ENCODE measurements around the gene MYBPH. TPM values are rescaled to one million over a fixed set of nuclear protein-coding genes. Genes with fewer than 3 reads are reported as not detected.

The MYBPH gene
- total RNA-seq, 2 experiments from 2014 or later: not detected

GRCh38 chr1:203177470-203178039 lies 1.9 kb upstream of the MYBPH start:
- no peaks in the 10 kb centered on the region for H3K9me3 Mint-ChIP-seq
- DNase-seq: no peak
- H3K36me3 Mint-ChIP-seq: no peaks in the 10 kb centered on the region
- H3K4me3 Mint-ChIP-seq: no peak overlapping the region
- no peak overlapping the region for H3K27ac Mint-ChIP-seq
- no peaks in the 10 kb centered on the region for H3K4me1 Mint-ChIP-seq
- H3K27me3 Mint-ChIP-seq: no peaks in the 10 kb centered on the region

DNA sequence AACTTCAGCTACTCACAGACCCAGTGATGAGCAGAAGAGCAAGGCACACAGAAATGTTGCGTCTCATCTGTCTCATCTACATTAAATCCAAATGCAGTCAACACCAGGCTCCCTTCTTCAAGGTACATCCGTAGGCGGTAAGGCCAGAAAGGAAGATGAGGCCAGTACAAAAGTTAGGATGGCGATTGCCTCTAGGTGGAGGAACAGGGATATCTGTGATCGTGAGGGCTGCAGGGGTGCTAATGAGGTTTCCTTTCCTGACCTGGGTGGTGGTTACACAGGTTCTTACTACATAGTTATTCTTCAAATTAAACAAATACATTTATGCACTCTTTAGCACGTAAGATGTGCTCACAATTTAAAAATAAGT lies 1.4 kb upstream of the MYBPH start:
- no peak for DNase-seq
- Mint-ChIP-seq H3K27ac (no peak overlapping the region), H3K4me1 (no peaks in the 10 kb centered on the region), H3K4me3 (no peak overlapping the region), H3K27me3 (no peaks in the 10 kb centered on the region), H3K9me3 (no peaks in the 10 kb centered on the region), H3K36me3 (no peaks in the 10 kb centered on the region)

GRCh38 chr1:203176273-203177035 lies 828 bp upstream of the MYBPH start:
- no peaks in the 10 kb centered on the region for H3K27me3 Mint-ChIP-seq
- H3K27ac Mint-ChIP-seq: no peak overlapping the region
- H3K4me3 Mint-ChIP-seq: no peak overlapping the region
- H3K4me1 Mint-ChIP-seq: no peaks in the 10 kb centered on the region
- no peaks in the 10 kb centered on the region for H3K9me3 Mint-ChIP-seq
- DNase-seq: no peak
- H3K36me3 Mint-ChIP-seq: no peaks in the 10 kb centered on the region

DNA sequence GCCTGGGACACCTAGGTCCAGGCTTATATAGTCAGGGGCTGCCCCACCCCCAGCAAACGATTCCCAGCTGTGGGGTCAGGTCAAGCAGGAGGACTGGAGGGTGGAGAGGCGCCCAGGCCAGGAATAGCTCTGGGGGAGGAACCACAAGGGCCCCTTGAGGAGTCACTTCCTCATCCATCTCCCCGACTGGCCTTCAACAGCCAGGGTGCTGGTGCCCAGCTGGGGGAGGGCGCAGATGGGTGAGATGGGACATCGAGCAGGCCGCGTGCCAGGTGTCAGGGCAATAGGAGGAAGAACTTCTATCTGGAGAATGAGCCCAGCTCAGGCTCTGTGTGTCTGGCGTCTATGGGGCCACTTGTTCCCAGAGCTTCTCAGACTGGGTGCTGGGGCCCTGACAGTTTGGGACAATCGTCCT lies 208 bp upstream of the MYBPH start:
- Mint-ChIP-seq H3K36me3 (no peaks in the 10 kb centered on the region), H3K4me3 (no peak overlapping the region), H3K27me3 (no peaks in the 10 kb centered on the region), H3K4me1 (no peaks in the 10 kb centered on the region), H3K27ac (no peak overlapping the region), H3K9me3 (no peaks in the 10 kb centered on the region)
- no peak for DNase-seq

- Mint-ChIP-seq H3K4me1 (no peaks in the 10 kb centered on the region), H3K9me3 (no peaks in the 10 kb centered on the region), H3K4me3 (no peak overlapping the region), H3K36me3 (no peaks in the 10 kb centered on the region), H3K27me3 (no peaks in the 10 kb centered on the region), H3K27ac (no peak overlapping the region)
- DNase-seq: no peak
These were observed 1.2 kb downstream of the MYBPH start for GRCh38 chr1:203174324-203174985.

- no peak overlapping the region for H3K4me3 Mint-ChIP-seq
- no peaks in the 10 kb centered on the region for H3K27me3 Mint-ChIP-seq
- no peak overlapping the region for H3K27ac Mint-ChIP-seq
These were observed 2.1 kb downstream of the MYBPH start for GRCh38 chr1:203173566-203173965.

GRCh38 chr1:203173011-203173555 lies 2.5 kb downstream of the MYBPH start:
- no peak overlapping the region for H3K4me3 Mint-ChIP-seq

More at GRCh38 chr1:203173566-203173965, 2.1 kb downstream of the MYBPH start:
- no peaks in the 10 kb centered on the region for H3K36me3 Mint-ChIP-seq
- H3K4me1 Mint-ChIP-seq: no peaks in the 10 kb centered on the region
- no peaks in the 10 kb centered on the region for H3K9me3 Mint-ChIP-seq
- no peak for DNase-seq

DNA sequence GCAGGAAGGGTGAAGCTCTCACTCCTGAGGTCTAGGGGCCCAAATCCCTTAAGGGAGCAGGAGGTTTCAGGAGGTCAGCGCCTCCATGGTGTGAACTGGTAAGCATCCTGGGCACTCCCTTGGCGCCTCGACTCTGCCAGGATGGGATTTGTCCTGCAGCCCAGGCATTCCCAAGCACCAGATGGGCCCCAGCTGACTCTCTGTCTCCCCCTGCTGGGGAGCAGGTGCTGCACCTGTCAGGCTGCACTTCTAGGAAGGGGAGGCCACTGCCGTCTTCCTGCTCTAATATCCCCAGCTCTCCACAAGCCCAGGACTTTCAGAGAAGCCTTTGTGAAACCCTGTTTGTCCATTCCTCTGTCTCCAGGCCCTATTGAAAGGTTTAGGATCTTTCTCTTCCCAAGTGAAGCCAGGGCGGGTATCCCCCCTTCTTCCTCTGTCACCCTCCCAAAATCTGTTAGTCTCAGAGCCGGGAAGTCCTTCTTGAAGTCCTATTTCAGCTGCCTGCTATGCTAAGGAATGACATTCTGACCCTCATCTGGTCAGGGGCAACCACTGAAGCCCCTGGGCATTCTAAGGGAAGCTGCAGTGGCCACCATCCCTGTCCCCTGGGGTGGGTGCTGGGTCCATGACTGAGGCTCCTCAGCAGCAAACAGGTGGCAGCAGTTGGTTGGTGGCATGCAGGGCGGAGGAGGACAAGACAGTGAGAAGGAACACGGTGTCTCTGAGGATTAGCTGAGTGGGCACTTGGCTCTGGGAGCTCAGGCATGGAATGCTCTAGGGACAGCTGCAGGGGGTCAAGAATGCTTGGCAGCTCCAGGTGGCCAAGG lies 3.2 kb downstream of the MYBPH start:
- Mint-ChIP-seq H3K27ac (no peak overlapping the region), H3K9me3 (no peaks in the 10 kb centered on the region), H3K36me3 (no peaks in the 10 kb centered on the region), H3K4me1 (no peaks in the 10 kb centered on the region), H3K27me3 (no peaks in the 10 kb centered on the region), H3K4me3 (no peak overlapping the region)
- peak; percentile 44 for DNase-seq

More at GRCh38 chr1:203173011-203173555, 2.5 kb downstream of the MYBPH start:
- DNase-seq: no peak
- H3K36me3 Mint-ChIP-seq: no peaks in the 10 kb centered on the region
- no peaks in the 10 kb centered on the region for H3K27me3 Mint-ChIP-seq
- no peaks in the 10 kb centered on the region for H3K4me1 Mint-ChIP-seq
- H3K9me3 Mint-ChIP-seq: no peaks in the 10 kb centered on the region
- no peak overlapping the region for H3K27ac Mint-ChIP-seq

DNA sequence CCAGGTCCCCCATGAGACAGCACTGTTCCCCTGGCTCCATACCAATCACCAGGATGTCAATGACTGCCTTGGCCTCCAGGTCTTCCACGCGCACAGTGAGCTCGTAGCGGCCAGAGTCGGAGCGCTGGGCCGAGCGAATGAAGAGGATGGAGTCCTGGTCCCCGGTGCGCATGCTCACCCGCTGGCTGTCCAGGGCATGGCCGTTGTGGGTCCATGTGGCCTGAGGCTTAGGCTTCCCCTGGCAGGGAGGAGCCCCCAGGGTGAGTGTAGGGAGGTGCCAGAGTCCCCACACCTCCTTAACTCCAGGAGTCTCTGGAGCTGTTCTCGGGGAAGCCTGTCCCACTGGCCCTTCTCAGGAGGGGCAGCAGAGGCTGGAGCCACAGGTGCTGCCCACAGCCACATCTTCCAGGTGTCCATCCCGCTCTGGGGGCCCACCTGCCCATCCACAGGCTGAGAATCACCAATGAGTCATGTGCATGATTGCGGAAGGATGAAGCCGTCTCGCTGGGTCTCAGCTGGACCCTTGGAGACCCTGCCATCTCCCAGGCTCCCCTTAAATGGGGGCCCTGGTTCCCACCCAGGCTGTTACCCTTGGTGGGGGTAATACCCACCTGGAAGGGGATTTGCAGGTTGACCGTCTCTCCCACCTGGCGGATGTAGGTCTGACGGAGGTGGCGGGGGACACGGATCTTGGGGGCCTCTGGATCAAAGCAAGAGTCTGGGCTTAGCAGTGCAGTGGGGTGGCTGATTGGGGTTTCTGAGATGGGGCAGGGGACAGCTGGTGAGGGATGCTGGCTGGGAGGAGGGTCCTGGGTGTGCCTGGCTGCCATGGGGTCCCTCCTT lies 4.1 kb downstream of the MYBPH start:
- no peaks in the 10 kb centered on the region for H3K4me1 Mint-ChIP-seq
- no peaks in the 10 kb centered on the region for H3K27me3 Mint-ChIP-seq
- no peak for DNase-seq
- H3K4me3 Mint-ChIP-seq: no peak overlapping the region
- H3K36me3 Mint-ChIP-seq: no peaks in the 10 kb centered on the region
- no peak overlapping the region for H3K27ac Mint-ChIP-seq
- H3K9me3 Mint-ChIP-seq: no peaks in the 10 kb centered on the region

DNA sequence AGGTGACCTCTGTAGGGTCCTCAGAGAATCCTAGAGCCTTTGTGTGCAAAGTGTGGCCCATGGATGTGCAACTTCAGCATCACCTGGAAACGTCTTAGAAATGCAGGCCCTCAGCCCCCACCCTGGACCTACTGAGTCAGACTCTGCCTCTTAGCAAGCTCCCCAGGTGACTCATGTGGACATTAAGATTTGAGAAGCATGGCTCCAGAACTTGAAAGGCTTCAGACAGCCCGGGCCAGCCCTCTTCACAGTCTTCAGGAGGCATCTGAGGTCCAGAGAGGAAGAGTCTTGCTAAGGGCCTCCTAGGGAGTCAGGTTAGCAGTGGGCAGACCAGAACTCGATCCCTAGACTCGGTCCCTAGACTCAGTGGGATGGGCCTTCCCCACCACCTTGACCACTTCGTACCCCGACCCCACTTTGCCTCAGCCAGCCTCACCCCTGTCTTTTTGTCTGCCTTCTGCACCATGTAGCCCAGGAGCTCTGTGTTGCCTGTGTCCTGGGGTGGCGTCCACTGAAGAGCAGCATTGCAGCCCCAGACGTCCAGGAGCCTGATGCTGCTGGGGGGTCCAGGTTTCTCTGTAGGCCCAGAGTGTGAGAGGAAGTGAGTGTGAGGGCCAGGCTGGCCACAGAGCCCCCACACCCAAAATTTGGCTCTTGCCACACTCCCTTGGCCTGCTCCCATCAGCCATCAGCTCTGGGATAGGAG lies 4.8 kb downstream of the MYBPH start:
- Mint-ChIP-seq H3K4me3 (no peak overlapping the region), H3K9me3 (no peaks in the 10 kb centered on the region), H3K4me1 (no peaks in the 10 kb centered on the region), H3K36me3 (no peaks in the 10 kb centered on the region), H3K27me3 (no peaks in the 10 kb centered on the region), H3K27ac (no peak overlapping the region)
- no peak for DNase-seq

GRCh38 chr1:203169770-203170520 lies 5.7 kb downstream of the MYBPH start:
- H3K27ac Mint-ChIP-seq: no peak overlapping the region
- no peaks in the 10 kb centered on the region for H3K9me3 Mint-ChIP-seq
- no peaks in the 10 kb centered on the region for H3K4me1 Mint-ChIP-seq
- no peak overlapping the region for H3K4me3 Mint-ChIP-seq
- H3K27me3 Mint-ChIP-seq: no peaks in the 10 kb centered on the region
- DNase-seq: no peak
- no peaks in the 10 kb centered on the region for H3K36me3 Mint-ChIP-seq

GRCh38 chr1:203168991-203169390 lies 6.6 kb downstream of the MYBPH start:
- H3K27me3 Mint-ChIP-seq: no peaks in the 10 kb centered on the region
- no peaks in the 10 kb centered on the region for H3K9me3 Mint-ChIP-seq

DNA sequence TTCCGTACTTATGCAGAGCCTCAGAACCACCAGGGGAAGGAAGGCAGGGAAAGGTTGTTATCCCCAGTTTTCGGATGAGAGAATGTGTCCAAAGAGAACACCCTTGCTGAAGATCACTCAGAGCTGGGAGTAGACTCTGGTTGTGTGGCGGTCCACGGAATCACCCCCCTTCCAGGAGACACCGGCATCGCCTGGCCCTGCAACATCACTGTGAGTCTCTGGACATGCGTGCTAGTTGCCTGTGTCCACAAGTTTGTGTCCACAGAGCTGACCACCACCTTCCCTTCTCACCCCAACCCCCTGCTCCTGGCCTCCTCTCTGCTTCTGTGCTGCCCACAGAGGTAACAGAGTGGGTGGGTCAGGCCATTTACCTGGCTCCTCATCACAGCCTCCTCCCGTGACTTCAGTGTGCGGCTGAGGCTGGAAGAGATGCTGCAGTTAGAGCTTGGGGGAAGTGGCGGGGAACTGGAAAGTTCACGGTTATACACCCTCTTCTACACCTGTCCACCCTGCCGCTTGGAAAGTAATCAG lies 7.3 kb downstream of the MYBPH start:
- H3K36me3 Mint-ChIP-seq: no peaks in the 10 kb centered on the region
- H3K4me1 Mint-ChIP-seq: no peaks in the 10 kb centered on the region
- H3K4me3 Mint-ChIP-seq: no peak overlapping the region
- no peaks in the 10 kb centered on the region for H3K27me3 Mint-ChIP-seq
- DNase-seq: no peak
- no peaks in the 10 kb centered on the region for H3K9me3 Mint-ChIP-seq
- H3K27ac Mint-ChIP-seq: no peak overlapping the region

More at GRCh38 chr1:203168991-203169390, 6.6 kb downstream of the MYBPH start:
- no peaks in the 10 kb centered on the region for H3K36me3 Mint-ChIP-seq
- no peak overlapping the region for H3K4me3 Mint-ChIP-seq
- H3K4me1 Mint-ChIP-seq: no peaks in the 10 kb centered on the region
- no peak overlapping the region for H3K27ac Mint-ChIP-seq
- DNase-seq: no peak
